Fibroblast of the aortic adventitia (primary cell): ENCODE results near the gene PRTFDC1. TPM values are rescaled to one million over a fixed set of nuclear protein-coding genes. Genes with fewer than 3 reads are reported as not detected.

Experiments used
- DNase-seq: peaks from one replicate; pipeline ENCODE4 v3.0.0-alpha.2; 2010; ENCODE audit warnings: low read depth
- H3K4me3 ChIP-seq: 2 replicates; pipeline ENCODE4 v1.5.1; 2011; ENCODE audit warnings: low read depth, mild to moderate bottlenecking, control low read depth, low read length, moderate library complexity
- total RNA-seq: library from RNA; depleted of rRNA; stranded (reverse); fragments of >200 nt; gene quantifications from 2 replicates; pipeline ENCODE4 v1.2.3, GENCODE V29; 2012; ENCODE audit warnings: low replicate concordance
- TF ChIP-seq, protein P1 (sequence below): IDR thresholded peaks from 2 replicates; pipeline ENCODE4 v1.5.1; 2011; ENCODE audit warnings: mild to moderate bottlenecking, low read length, control low read depth, inconsistent platforms; ENCODE audit not compliant: insufficient read depth

Gene PRTFDC1
- total RNA-seq, 1 donor: 39.6 TPM

DNA sequence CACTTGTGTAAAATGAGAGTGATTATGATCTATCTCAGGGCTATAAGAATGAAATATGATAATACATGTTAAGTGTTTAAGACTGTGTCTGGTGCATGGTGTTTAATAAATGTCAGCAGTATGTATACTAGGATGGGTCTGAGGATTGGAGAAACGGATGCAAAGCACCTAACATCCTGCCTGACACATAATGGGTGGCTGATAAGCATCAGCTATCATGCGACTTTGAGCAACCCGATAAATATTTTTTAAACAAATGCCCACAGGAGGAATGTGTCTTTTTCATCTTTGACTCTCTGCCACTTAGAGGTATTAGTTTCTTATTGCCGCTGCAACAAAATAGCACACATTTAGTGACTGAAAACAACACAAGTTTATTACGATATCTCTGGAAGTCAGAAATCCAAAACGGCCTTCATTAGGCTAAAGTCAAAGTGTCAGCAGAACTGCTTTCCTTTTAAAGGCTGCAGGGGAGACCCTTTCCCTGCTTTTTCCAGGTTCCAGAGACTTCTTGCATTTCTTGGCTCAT, 135.5 kb downstream of the PRTFDC1 start:
- TF ChIP-seq, protein P1, sequence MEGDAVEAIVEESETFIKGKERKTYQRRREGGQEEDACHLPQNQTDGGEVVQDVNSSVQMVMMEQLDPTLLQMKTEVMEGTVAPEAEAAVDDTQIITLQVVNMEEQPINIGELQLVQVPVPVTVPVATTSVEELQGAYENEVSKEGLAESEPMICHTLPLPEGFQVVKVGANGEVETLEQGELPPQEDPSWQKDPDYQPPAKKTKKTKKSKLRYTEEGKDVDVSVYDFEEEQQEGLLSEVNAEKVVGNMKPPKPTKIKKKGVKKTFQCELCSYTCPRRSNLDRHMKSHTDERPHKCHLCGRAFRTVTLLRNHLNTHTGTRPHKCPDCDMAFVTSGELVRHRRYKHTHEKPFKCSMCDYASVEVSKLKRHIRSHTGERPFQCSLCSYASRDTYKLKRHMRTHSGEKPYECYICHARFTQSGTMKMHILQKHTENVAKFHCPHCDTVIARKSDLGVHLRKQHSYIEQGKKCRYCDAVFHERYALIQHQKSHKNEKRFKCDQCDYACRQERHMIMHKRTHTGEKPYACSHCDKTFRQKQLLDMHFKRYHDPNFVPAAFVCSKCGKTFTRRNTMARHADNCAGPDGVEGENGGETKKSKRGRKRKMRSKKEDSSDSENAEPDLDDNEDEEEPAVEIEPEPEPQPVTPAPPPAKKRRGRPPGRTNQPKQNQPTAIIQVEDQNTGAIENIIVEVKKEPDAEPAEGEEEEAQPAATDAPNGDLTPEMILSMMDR: no peak
- H3K4me3 ChIP-seq: no peak overlapping the region
- no peak for DNase-seq

DNA sequence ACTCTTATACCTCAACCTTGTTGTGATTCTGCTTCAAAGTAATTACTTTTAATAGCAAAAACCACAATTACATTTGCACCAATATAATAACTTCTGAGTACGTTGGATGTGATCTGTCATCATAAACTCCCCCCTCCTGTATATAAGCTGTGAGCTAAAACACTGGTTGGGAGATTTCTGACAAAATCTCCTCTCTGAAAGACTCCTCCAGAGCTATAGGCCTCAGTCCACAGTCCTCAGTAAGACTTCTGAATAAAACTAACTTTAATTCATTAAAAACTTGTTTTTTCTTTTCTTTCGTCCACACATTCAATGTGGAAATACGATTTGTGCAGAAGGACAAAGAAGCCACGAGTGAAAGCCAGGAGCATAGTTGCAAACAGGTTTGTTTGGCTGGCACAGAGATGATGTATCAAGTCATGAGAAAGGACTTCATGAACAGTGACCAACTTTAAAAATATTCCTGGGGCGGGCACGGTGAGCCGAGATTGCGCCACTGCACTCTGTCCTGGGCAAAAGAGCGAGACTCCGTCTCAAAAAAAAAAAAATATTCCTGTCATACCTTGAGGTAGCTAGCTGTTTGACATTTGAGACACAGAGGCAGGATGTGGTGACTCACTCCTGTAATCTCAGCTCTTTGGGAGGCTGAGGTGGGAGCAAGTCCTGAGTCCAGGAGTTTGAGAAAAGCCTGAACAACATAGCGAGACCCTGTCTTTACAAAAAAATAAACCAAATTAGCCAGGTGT, 137.7 kb downstream of the PRTFDC1 start:
- DNase-seq: peak; percentile 38
- H3K4me3 ChIP-seq: no peak overlapping the region
- TF ChIP-seq, protein P1: no peak

DNA sequence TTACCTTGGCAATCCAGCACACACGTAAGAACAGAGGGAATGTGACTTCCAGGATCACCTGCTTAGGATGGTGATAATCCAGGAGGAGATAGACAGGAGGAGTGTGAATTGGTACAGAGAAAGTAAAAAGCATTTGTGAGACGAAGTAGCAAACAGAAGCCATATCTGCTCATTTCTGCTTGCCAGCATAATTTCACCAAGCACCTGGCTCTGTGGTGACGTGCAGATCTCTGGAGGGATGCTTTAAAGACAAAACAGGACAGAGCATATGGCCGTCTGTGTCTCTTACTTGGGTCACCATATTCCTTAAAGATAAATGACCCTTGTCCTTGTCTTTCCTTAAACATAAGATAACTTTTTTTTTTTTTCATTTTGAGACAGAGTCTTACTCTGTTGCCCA, 138.6 kb downstream of the PRTFDC1 start:
- no peak for DNase-seq
- H3K4me3 ChIP-seq: no peak overlapping the region
- TF ChIP-seq, protein P1: no peak

DNA sequence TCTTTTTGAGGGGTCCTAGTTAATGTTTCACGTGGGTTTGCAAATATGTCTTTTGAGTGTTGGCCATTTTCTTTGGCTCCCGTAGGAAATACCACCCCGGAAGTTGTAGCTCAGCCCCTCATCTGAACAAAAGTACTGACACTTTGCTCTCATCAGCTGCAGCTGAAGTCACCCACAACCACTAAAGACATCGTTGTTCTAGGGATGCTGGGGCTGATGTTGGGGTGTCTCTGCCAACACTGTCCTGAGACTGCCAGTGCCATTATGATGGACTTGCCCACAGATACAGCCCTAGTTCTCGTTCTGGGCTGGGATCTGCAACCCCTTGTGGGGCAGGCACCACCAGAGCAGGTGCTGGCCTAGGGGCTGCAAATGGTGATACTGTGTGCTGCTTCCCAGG, 146.1 kb downstream of the PRTFDC1 start:
- no peak overlapping the region for H3K4me3 ChIP-seq
- no peak for DNase-seq
- TF ChIP-seq, protein P1: no peak

DNA sequence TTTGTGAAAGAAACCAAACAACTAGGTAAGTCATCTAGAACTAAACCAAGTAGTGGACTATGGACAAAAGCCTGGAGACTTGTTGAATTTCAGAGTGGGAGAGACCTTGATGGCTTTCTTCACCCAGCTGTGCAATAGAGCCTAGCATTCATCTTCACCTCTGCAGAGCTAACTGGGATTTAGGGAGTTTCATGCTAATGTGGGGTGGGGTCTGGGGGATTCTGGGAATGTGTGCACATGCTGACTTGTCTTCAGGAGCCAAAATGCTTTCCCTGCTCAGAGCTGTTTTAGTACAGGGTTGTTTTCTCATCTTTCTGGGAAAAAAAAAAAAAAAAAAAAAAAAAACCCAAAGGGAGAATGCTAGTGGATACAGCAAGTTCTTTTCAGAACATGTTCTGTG, 147.4 kb downstream of the PRTFDC1 start:
- H3K4me3 ChIP-seq: no peak overlapping the region
- DNase-seq: no peak
- TF ChIP-seq, protein P1: no peak

DNA sequence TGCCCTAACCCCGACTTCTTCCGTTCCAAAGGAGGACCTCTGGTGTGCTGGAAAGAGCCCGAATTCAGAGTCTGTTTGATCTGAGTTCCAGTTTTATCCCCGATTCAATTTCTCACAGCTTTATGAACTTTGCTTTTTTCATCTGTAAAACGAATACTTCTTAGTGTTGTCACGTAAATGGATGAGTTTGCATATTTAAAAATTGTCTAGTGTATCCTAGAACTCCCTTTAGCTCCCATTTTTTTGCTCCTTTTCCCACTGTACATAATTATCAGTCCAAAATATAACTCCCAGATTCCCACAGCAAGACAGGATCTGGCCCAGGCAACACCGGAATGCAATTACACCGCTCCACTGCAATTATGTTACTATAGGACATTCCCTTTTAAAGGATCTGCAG, 148.0 kb downstream of the PRTFDC1 start:
- TF ChIP-seq, protein P1: no peak

More for the DNA sequence above, 148.0 kb downstream of the PRTFDC1 start:
- no peak for DNase-seq
- H3K4me3 ChIP-seq: no peak overlapping the region
